Cardiac fibroblast (primary cell): Measurements from ENCODE around the gene FERMT3.

Source experiments
- DNase-seq, 2 donors: peaks; one replicate each; pipeline versions ENCODE4 v3.0.0 to v3.0.0-alpha.2; 2010; ENCODE audit warnings: low read depth in 2 of 2
- H3K4me3 ChIP-seq, 2 donors: replicated peaks in 1 of 2; 1 replicate in 1 of 2; 2 replicates in 1 of 2; pipeline ENCODE4 v1.5.1; 2011; ENCODE audit warnings: low read depth in 2 of 2, low read length in 2 of 2, mild to moderate bottlenecking in 2 of 2, moderate library complexity in 1 of 2
- CTCF ChIP-seq: IDR thresholded peaks from one replicate; pipeline ENCODE4 v1.5.1; 2011; ENCODE audit warnings: low read depth, mild to moderate bottlenecking, low read length, inconsistent platforms

Gene FERMT3

GRCh38 chr11:64234647-64235379, 28.3 kb downstream of the FERMT3 start:
- no peak for DNase-seq
- H3K4me3 ChIP-seq = peak overlapping the region; percentile 65 to 81
- TF ChIP-seq CTCF = no peak

- H3K4me3 ChIP-seq = peak overlapping the region; percentile 65 to 81
- no peak for DNase-seq
- TF ChIP-seq CTCF = no peak
Observed at GRCh38 chr11:64235437-64236161, 29.1 kb downstream of the FERMT3 start.

GRCh38 chr11:64237484-64237951, 31.0 kb downstream of the FERMT3 start:
- H3K4me3 ChIP-seq = no peak overlapping the region
- no peak for DNase-seq
- no peak for TF ChIP-seq CTCF

- no peak overlapping the region for H3K4me3 ChIP-seq
- DNase-seq = no peak
- no peak for TF ChIP-seq CTCF
Observed at GRCh38 chr11:64238076-64238475, 31.6 kb downstream of the FERMT3 start.

GRCh38 chr11:64238999-64239398, 32.5 kb downstream of the FERMT3 start:
- no peak overlapping the region for H3K4me3 ChIP-seq
- no peak for TF ChIP-seq CTCF
- DNase-seq = no peak

- DNase-seq = no peak
- H3K4me3 ChIP-seq = peak overlapping the region; percentile 66 to 78
- TF ChIP-seq CTCF = no peak
Observed at GRCh38 chr11:64239662-64240434, 33.3 kb downstream of the FERMT3 start.
